Testis (tissue), 3 donors: ENCODE measurements around the gene NTM. TPM values are rescaled to one million over a fixed set of nuclear protein-coding genes. Genes with fewer than 3 reads are reported as not detected.

ENCODE experiments used
- DNase-seq: peaks from one replicate; pipeline ENCODE4 v3.0.0-alpha.2; 2019
- H3K27ac ChIP-seq, 2 donors: fragments of 200-600 bp; sonication (generic); one replicate each; pipeline ENCODE4 v1.5.1; 2019
- H3K27me3 ChIP-seq: fragments of 200-600 bp; sonication (generic); one replicate; pipeline ENCODE4 v1.5.1; 2019
- H3K36me3 ChIP-seq: fragments of 200-600 bp; sonication (generic); one replicate; pipeline ENCODE4 v1.5.1; 2017; ENCODE audit warnings: low read depth; ENCODE audit errors: missing control alignments
- H3K4me1 ChIP-seq: fragments of 200-600 bp; sonication (generic); one replicate; pipeline ENCODE4 v1.5.1; 2019
- H3K4me3 ChIP-seq, 2 donors: fragments of 200-600 bp; sonication (generic); one replicate each; pipeline ENCODE4 v1.5.1; 2017 to 2019
- H3K9me3 ChIP-seq: fragments of 200-600 bp; sonication (generic); one replicate; pipeline ENCODE4 v1.5.1; 2017
- CTCF ChIP-seq, 3 experiments: fragments of 450-650 bp in 2 of 3; fragments of 200-600 bp in 1 of 3; sonication (generic) in 1 of 3; IDR thresholded peaks; one replicate each; pipeline ENCODE4 v1.5.1; 2016 to 2019; ENCODE audit warnings: antibody characterized with exemption in 3 of 3, mild to moderate bottlenecking in 2 of 3, moderate library complexity in 1 of 3
- POLR2A ChIP-seq: fragments of 450-650 bp; IDR thresholded peaks from one replicate; pipeline ENCODE4 v1.6.1; 2017; ENCODE audit warnings: antibody characterized with exemption, mild to moderate bottlenecking, moderate library complexity
- WGBS, 2 donors: methylation state at CpG; one replicate each; pipeline ENCODE4 v1.1.5; 2018; 5-methylcytosine and 5-hydroxymethylcytosine counted together
- intact Hi-C: fragments of 100-400 bp; cut with DNase I; formaldehyde crosslinking; loops from one replicate; pipeline ENCODE4 v1.15.1; 2023; ENCODE audit warnings: low total_unique reads
- polyA plus RNA-seq: library from polyadenylated mRNA; stranded (reverse); fragments of 350-450 nt; fragmentation: Illumina TruSeq; extraction: RNeasy Lipid Tissue Mini Kit (QIAGEN cat#74804); gene quantifications from one replicate; pipeline ENCODE4 v1.2.3, GENCODE V29; 2014; ENCODE audit warnings: low read depth, low replicate concordance; ENCODE audit not compliant: insufficient read depth
- total RNA-seq, 2 donors: library from RNA; depleted of rRNA; stranded (reverse); fragments of >200 nt; gene quantifications; one replicate each; pipeline ENCODE4 v1.2.3, GENCODE V29; 2016

NTM gene
- total and polyA plus RNA-seq, 3 donors from 2014 or later = 1.7 to 4.5 (median 1.8) TPM

GRCh38 chr11:131750692-131751091 lies 380.3 kb downstream of the NTM start:
- Histone ChIP-seq H3K4me3 (no peak overlapping the region), H3K4me1 (no peaks in the 10 kb centered on the region), H3K27ac (no peak overlapping the region), H3K36me3 (no peaks in the 10 kb centered on the region), H3K9me3 (no peaks in the 10 kb centered on the region), H3K27me3 (no peaks in the 10 kb centered on the region)
- 89 to 91% methylated on average over 5 of the region's 5 CpGs for WGBS, 2 donors
- TF ChIP-seq CTCF (IDR thresholded peaks at IDR 0.05) = no peak
- no peak for TF ChIP-seq POLR2A
- intact Hi-C loops = no loop called here
- no peak for DNase-seq

- DNase-seq = no peak
- Histone ChIP-seq H3K27me3 (no peaks in the 10 kb centered on the region), H3K4me3 (no peak overlapping the region), H3K36me3 (no peaks in the 10 kb centered on the region), H3K4me1 (no peaks in the 10 kb centered on the region), H3K27ac (no peak overlapping the region), H3K9me3 (no peaks in the 10 kb centered on the region)
- intact Hi-C loops = no loop called here
- TF ChIP-seq POLR2A = no peak
- TF ChIP-seq CTCF (IDR thresholded peaks at IDR 0.05) = no peak
- 81 to 86% methylated on average over 3 of the region's 3 CpGs for WGBS, 2 donors
These were observed 384.3 kb downstream of the NTM start for GRCh38 chr11:131754671-131755070.

- H3K9me3 ChIP-seq = no peaks in the 10 kb centered on the region
- no peak for DNase-seq
- TF ChIP-seq CTCF (IDR thresholded peaks at IDR 0.05) (no peak), POLR2A (no peak)
- 51 to 69% methylated on average over 6 of the region's 6 CpGs for WGBS, 2 donors
- H3K27me3 ChIP-seq = no peaks in the 10 kb centered on the region
- no peak overlapping the region for H3K27ac ChIP-seq
- intact Hi-C loops = no loop called here
- no peaks in the 10 kb centered on the region for H3K36me3 ChIP-seq
- no peaks in the 10 kb centered on the region for H3K4me1 ChIP-seq
- H3K4me3 ChIP-seq = no peak overlapping the region
These were observed 386.2 kb downstream of the NTM start for GRCh38 chr11:131756479-131757110.

- 90 to 91% methylated on average over 7 of the region's 7 CpGs for WGBS, 2 donors
- Histone ChIP-seq H3K4me1 (no peaks in the 10 kb centered on the region), H3K27me3 (no peaks in the 10 kb centered on the region), H3K9me3 (no peaks in the 10 kb centered on the region), H3K36me3 (no peaks in the 10 kb centered on the region), H3K27ac (no peak overlapping the region), H3K4me3 (no peak overlapping the region)
- TF ChIP-seq CTCF (IDR thresholded peaks at IDR 0.05) = no peak
- intact Hi-C loops = no loop called here
- DNase-seq = no peak
These were observed 388.3 kb downstream of the NTM start for GRCh38 chr11:131758726-131759125.

- H3K4me1 ChIP-seq = no peaks in the 10 kb centered on the region
- intact Hi-C loops = no loop called here
- DNase-seq = no peak
- H3K9me3 ChIP-seq = no peaks in the 10 kb centered on the region
- no peak for TF ChIP-seq POLR2A
- no peak for TF ChIP-seq CTCF (IDR thresholded peaks at IDR 0.05)
- H3K36me3 ChIP-seq = no peaks in the 10 kb centered on the region
- H3K27me3 ChIP-seq = no peaks in the 10 kb centered on the region
- WGBS, 2 donors = 83 to 90% methylated on average over 2 of the region's 2 CpGs
- H3K27ac ChIP-seq = no peak overlapping the region
- H3K4me3 ChIP-seq = no peak overlapping the region
These were observed 388.7 kb downstream of the NTM start for GRCh38 chr11:131759140-131759539.
